PC-9 (cell line): Measurements from ENCODE around the gene MYO1C. TPM values are rescaled to one million over a fixed set of nuclear protein-coding genes. Genes with fewer than 3 reads are reported as not detected.

Experiments used
- BruUV-seq: library from RNA; stranded (reverse); fragments of 400-500 nt; replicated peaks from 2 replicates; lab custom pipeline; 2021; lab: Mats Ljungman, UMichigan
- CTCF ChIA-PET: fragments of 300-600 bp; sonication (Branson Sonifier 250); formaldehyde crosslinking; loops from one replicate; lab custom pipeline; 2022; ENCODE audit warnings: antibody characterized with exemption; lab: Charles Lee
- POLR2A ChIA-PET: fragments of 300-600 bp; sonication (Branson Sonifier 250); formaldehyde crosslinking; loops from one replicate; lab custom pipeline; 2022; ENCODE audit warnings: antibody characterized with exemption; ENCODE audit not compliant: unreplicated experiment; lab: Charles Lee
- DNase-seq, 2 experiments: peaks; one replicate each; pipeline versions ENCODE4 v3.0.0 to v3.0.0-alpha.2; 2015 to 2022; ENCODE audit warnings: mixed read lengths in 1 of 2
- H2AFZ ChIP-seq: fragments of 200-600 bp; sonication (generic); 2 replicates; pipeline ENCODE4 v1.8.1; 2017; ENCODE audit warnings: antibody characterized with exemption
- H3F3A ChIP-seq: fragments of 200-600 bp; sonication (generic); 2 replicates; pipeline ENCODE4 v1.8.1; 2017; ENCODE audit warnings: antibody characterized with exemption, mild to moderate bottlenecking, low read depth; ENCODE audit not compliant: insufficient read depth
- H3K27ac ChIP-seq: fragments of 200-600 bp; sonication (generic); 2 replicates; pipeline ENCODE4 v1.6.1; 2016; ENCODE audit warnings: mixed run types
- H3K27me3 ChIP-seq: fragments of 200-600 bp; sonication (generic); 2 replicates; pipeline ENCODE4 v1.6.1; 2016; ENCODE audit warnings: low read depth, mixed run types; ENCODE audit not compliant: insufficient read depth
- H3K36me3 ChIP-seq: fragments of 200-600 bp; sonication (generic); 2 replicates; pipeline ENCODE4 v1.6.1; 2016; ENCODE audit warnings: low read depth, mixed run types
- H3K4me1 ChIP-seq: fragments of 200-600 bp; sonication (generic); replicated peaks from 2 replicates; pipeline ENCODE4 v1.6.1; 2016; ENCODE audit warnings: mixed run types; ENCODE audit not compliant: insufficient read depth
- H3K4me2 ChIP-seq: fragments of 200-600 bp; sonication (generic); 2 replicates; pipeline ENCODE4 v1.6.1; 2017; ENCODE audit warnings: mixed run types
- H3K4me3 ChIP-seq: fragments of 200-600 bp; sonication (generic); 2 replicates; pipeline ENCODE4 v1.6.1; 2016; ENCODE audit warnings: mixed run types
- H3K79me2 ChIP-seq: fragments of 200-600 bp; sonication (generic); 2 replicates; pipeline ENCODE4 v1.6.1; 2017; ENCODE audit warnings: low read depth, mixed run types
- H3K9me2 ChIP-seq: fragments of 200-600 bp; sonication (generic); 2 replicates; pipeline ENCODE4 v1.8.1; 2017; ENCODE audit warnings: mild to moderate bottlenecking; ENCODE audit not compliant: insufficient read depth
- H3K9me3 ChIP-seq: fragments of 200-600 bp; sonication (generic); 2 replicates; pipeline ENCODE4 v1.8.1; 2016; ENCODE audit warnings: low read depth; ENCODE audit not compliant: insufficient read depth
- H4K20me1 ChIP-seq: fragments of 200-600 bp; sonication (generic); 2 replicates; pipeline ENCODE4 v1.8.1; 2017; ENCODE audit not compliant: insufficient read depth
- EZH2 ChIP-seq: fragments of 200-600 bp; sonication (generic); IDR thresholded peaks from 2 replicates; pipeline ENCODE4 v1.8.0; 2017; ENCODE audit warnings: antibody characterized with exemption, low read depth
- intact Hi-C: fragments of 100-400 bp; cut with micrococcal nuclease; formaldehyde crosslinking; loops from one replicate; pipeline ENCODE4 v1.10.0; 2022; ENCODE audit not compliant: unreplicated experiment
- total RNA-seq: library from RNA; stranded (reverse); gene quantifications from 2 replicates; pipeline ENCODE4 v1.2.3, GENCODE V29; 2021
- TF ChIP-seq, protein P1 (sequence below): fragments of 200-600 bp; sonication (generic); conservative IDR thresholded peaks from 2 replicates; pipeline ENCODE4 v1.6.1; 2017; ENCODE audit warnings: mixed run types, antibody characterized with exemption, mild to moderate bottlenecking, moderate library complexity

The MYO1C gene
- total RNA-seq, 1 experiment from 2014 or later = 237 TPM

GRCh38 chr17:1487939-1488825 lies 4.3 kb downstream of the MYO1C start:
- peak overlapping the region; percentile 45 for H3K27ac ChIP-seq
- no peaks in the 10 kb centered on the region for H4K20me1 ChIP-seq
- no peaks in the 10 kb centered on the region for H3K9me2 ChIP-seq
- H3K79me2 ChIP-seq = peaks cover 24% of the 10 kb centered on the region
- peaks cover 58% of the 10 kb centered on the region for H3K4me1 ChIP-seq
- H3K4me2 ChIP-seq = peak overlapping the region; percentile 92
- TF ChIP-seq EZH2 = no peak
- TF ChIP-seq, protein P1, sequence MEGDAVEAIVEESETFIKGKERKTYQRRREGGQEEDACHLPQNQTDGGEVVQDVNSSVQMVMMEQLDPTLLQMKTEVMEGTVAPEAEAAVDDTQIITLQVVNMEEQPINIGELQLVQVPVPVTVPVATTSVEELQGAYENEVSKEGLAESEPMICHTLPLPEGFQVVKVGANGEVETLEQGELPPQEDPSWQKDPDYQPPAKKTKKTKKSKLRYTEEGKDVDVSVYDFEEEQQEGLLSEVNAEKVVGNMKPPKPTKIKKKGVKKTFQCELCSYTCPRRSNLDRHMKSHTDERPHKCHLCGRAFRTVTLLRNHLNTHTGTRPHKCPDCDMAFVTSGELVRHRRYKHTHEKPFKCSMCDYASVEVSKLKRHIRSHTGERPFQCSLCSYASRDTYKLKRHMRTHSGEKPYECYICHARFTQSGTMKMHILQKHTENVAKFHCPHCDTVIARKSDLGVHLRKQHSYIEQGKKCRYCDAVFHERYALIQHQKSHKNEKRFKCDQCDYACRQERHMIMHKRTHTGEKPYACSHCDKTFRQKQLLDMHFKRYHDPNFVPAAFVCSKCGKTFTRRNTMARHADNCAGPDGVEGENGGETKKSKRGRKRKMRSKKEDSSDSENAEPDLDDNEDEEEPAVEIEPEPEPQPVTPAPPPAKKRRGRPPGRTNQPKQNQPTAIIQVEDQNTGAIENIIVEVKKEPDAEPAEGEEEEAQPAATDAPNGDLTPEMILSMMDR = no peak
- ChIA-PET POLR2A (interaction anchor here (0.6 to 0.7 kb wide), 4 partner anchors 13 to 126 kb away, joined by 3 to 11 read pairs (median 4); no protein-coding TSS in a partner anchor), CTCF (interaction anchor here (0.6 to 1.6 kb wide), 3 partner anchors 27 to 131 kb away, joined by 3 to 4 read pairs (median 3); no protein-coding TSS in a partner anchor)
- H3K4me3 ChIP-seq = peak overlapping the region; percentile 56
- intact Hi-C loops = loop anchor here (1.0 to 5.0 kb wide), 5 partner anchors 29 to 229 kb away; partner anchors contain the start of genes CRK, INPP5K, PITPNA and RILP
- DNase-seq = peak; percentile 60 to 97
- no peaks in the 10 kb centered on the region for H3K36me3 ChIP-seq
- H3K9me3 ChIP-seq = no peaks in the 10 kb centered on the region
- peaks cover 44% of the 10 kb centered on the region; the same call in 1 of the 2 replicates for H3F3A ChIP-seq
- TSS peak; percentile 53 for BruUV-seq
- H2AFZ ChIP-seq = peak overlapping the region; percentile 76
- no peaks in the 10 kb centered on the region for H3K27me3 ChIP-seq

DNA sequence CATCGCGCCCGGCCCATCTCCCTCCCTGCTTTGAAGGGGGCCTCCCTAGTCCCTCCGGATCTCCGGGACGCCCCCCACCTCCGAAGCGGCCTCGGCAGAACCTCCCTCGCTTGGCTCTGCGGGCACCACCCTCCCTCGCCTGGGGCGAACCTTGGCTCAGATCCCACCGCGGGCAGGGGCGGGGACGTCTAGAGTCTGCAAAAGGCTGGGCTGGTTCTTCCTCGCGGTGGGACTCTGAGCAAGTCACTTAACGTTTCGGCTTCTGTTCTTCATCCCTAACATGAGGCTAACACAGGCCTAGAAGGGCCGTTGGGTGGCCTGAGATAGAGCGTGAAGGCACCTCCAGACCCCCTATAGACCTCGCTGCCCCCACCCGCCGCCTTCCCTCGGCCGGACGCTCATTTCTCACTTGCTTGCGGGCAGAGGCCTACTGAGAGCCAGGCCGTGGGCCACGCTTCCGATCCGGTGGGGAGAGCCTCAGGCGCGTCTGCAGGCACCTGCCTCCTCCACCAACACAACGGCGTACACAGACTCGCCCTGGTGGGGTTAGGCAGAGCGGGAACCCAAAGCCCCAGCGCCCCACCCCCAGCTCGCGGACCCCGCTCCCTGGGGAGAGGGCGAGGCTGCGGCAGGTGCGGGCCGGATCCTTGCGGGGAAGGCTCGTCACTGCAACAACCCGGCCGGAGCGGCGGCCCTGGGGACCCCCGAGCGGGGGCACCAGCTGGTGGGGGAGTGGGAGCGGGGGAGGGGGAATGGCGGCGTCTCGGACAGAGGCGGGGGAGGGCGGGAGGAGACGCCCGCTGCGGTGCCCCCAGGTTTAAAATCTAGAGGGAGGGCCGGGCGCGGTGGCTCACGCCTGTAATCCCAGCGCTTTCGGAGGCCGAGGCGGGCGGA lies 5.4 kb downstream of the MYO1C start:
- H4K20me1 ChIP-seq = no peaks in the 10 kb centered on the region; the same call in 1 of the 2 replicates
- peaks cover 24% of the 10 kb centered on the region for H3K79me2 ChIP-seq
- peak overlapping the region; percentile 92 for H3K4me2 ChIP-seq
- ChIA-PET CTCF (interaction anchor here (0.6 to 1.6 kb wide), 2 partner anchors 122 to 130 kb away, joined by 3 to 4 read pairs; no protein-coding TSS in a partner anchor), POLR2A (interaction anchor here (0.6 kb wide), 4 partner anchors 12 to 376 kb away, joined by 4 to 11 read pairs (median 4); no protein-coding TSS in a partner anchor)
- TF ChIP-seq, protein P1 = no peak
- no peak for TF ChIP-seq EZH2
- no peaks in the 10 kb centered on the region for H3K27me3 ChIP-seq
- H3F3A ChIP-seq = peaks cover 42% of the 10 kb centered on the region; the same call in 1 of the 2 replicates
- H3K27ac ChIP-seq = peak overlapping the region; percentile 45
- H3K4me1 ChIP-seq = peaks cover 57% of the 10 kb centered on the region
- no peaks in the 10 kb centered on the region for H3K9me3 ChIP-seq
- H3K36me3 ChIP-seq = no peaks in the 10 kb centered on the region
- no peak overlapping the region; the same call in 1 of the 2 replicates for H2AFZ ChIP-seq
- BruUV-seq = no TSS peak
- peak; percentile 79 to 96 for DNase-seq
- intact Hi-C loops = loop anchor here (5.0 kb wide), 2 partner anchors 160 to 230 kb away; partner anchors contain the start of genes RILP and SCARF1
- no peaks in the 10 kb centered on the region for H3K9me2 ChIP-seq
- H3K4me3 ChIP-seq = peak overlapping the region; percentile 75; the same call in 1 of the 2 replicates
